Loucy (cell line): Measurements from ENCODE around the gene BMAL1.

ENCODE experiments used
- H2AFZ ChIP-seq: fragments of 200-600 bp; sonication (generic); 2 replicates; pipeline ENCODE4 v1.6.0; 2016; ENCODE audit warnings: antibody characterized with exemption, mild to moderate bottlenecking, low read length, moderate library complexity
- H3F3A ChIP-seq: fragments of 200-600 bp; 2 replicates; pipeline ENCODE4 v1.6.0; 2016; ENCODE audit warnings: antibody characterized with exemption, low read depth, mild to moderate bottlenecking
- H3K27me3 ChIP-seq: fragments of 200-600 bp; sonication (generic); 2 replicates; pipeline ENCODE4 v1.6.1; 2014; ENCODE audit warnings: low read length, mild to moderate bottlenecking; ENCODE audit not compliant: insufficient read depth, poor library complexity, severe bottlenecking
- H3K36me3 ChIP-seq: fragments of 200-600 bp; sonication (generic); 2 replicates; pipeline ENCODE4 v1.6.1; 2016; ENCODE audit warnings: low read length; ENCODE audit not compliant: insufficient read depth
- H3K4me1 ChIP-seq: fragments of 200-600 bp; sonication (generic); 2 replicates; pipeline ENCODE4 v1.5.1; 2014; ENCODE audit warnings: low read length, mild to moderate bottlenecking; ENCODE audit not compliant: insufficient read depth, poor library complexity, severe bottlenecking
- H3K4me2 ChIP-seq: fragments of 200-600 bp; sonication (generic); 2 replicates; pipeline ENCODE4 v1.6.0; 2014; ENCODE audit warnings: antibody characterized with exemption, low read length, low read depth, mild to moderate bottlenecking; ENCODE audit not compliant: poor library complexity, severe bottlenecking
- H3K4me3 ChIP-seq: fragments of 200-600 bp; sonication (generic); 2 replicates; pipeline ENCODE4 v1.5.1; 2014; ENCODE audit warnings: low read length, mild to moderate bottlenecking, mixed read lengths; ENCODE audit not compliant: poor library complexity, severe bottlenecking
- H3K79me2 ChIP-seq: fragments of 200-600 bp; sonication (generic); 2 replicates; pipeline ENCODE4 v1.6.1; 2014; ENCODE audit warnings: low read length; ENCODE audit not compliant: insufficient read depth
- H3K9ac ChIP-seq: fragments of 200-600 bp; sonication (generic); 2 replicates; pipeline ENCODE4 v1.6.0; 2014; ENCODE audit warnings: mild to moderate bottlenecking, low read depth, low read length, moderate library complexity; ENCODE audit not compliant: poor library complexity, severe bottlenecking
- H3K9me2 ChIP-seq: fragments of 200-600 bp; sonication (generic); replicated peaks from 2 replicates; pipeline ENCODE4 v1.6.1; 2016; ENCODE audit warnings: low read depth, low read length, mixed read lengths
- H3K9me3 ChIP-seq: fragments of 200-600 bp; sonication (generic); 2 replicates; pipeline ENCODE4 v1.6.1; 2014; ENCODE audit warnings: mild to moderate bottlenecking, antibody characterized with exemption, low read length, low read depth; ENCODE audit not compliant: insufficient read depth
- H4K20me1 ChIP-seq: fragments of 200-600 bp; sonication (generic); 2 replicates; pipeline ENCODE4 v1.6.0; 2014; ENCODE audit warnings: antibody characterized with exemption, low read length, mild to moderate bottlenecking; ENCODE audit not compliant: insufficient read depth, poor library complexity, severe bottlenecking
- CTCF ChIP-seq: fragments of 200-600 bp; sonication (generic); conservative IDR thresholded peaks from 2 replicates; pipeline ENCODE4 v1.5.1; 2014; ENCODE audit warnings: mild to moderate bottlenecking, antibody characterized with exemption, low read length
- EZH2phosphoT487 ChIP-seq: fragments of 200-600 bp; IDR thresholded peaks from 2 replicates; pipeline ENCODE4 v1.6.1; 2018; ENCODE audit warnings: antibody characterized with exemption, mild to moderate bottlenecking, moderate library complexity, borderline replicate concordance

The BMAL1 gene

GRCh38 chr11:13329670-13330356 is 52.2 kb downstream of the BMAL1 start:
- no peak overlapping the region for H3K4me2 ChIP-seq
- H3F3A ChIP-seq: no peaks in the 10 kb centered on the region
- TF ChIP-seq EZH2phosphoT487: no peak
- no peak for TF ChIP-seq CTCF
- no peak overlapping the region for H3K4me3 ChIP-seq
- no peak overlapping the region for H2AFZ ChIP-seq
- no peaks in the 10 kb centered on the region for H3K9me3 ChIP-seq
- no peaks in the 10 kb centered on the region for H3K79me2 ChIP-seq
- no peak overlapping the region for H3K9ac ChIP-seq
- no peaks in the 10 kb centered on the region for H3K9me2 ChIP-seq
- no peaks in the 10 kb centered on the region for H4K20me1 ChIP-seq
- no peaks in the 10 kb centered on the region for H3K27me3 ChIP-seq
- no peaks in the 10 kb centered on the region for H3K4me1 ChIP-seq
- H3K36me3 ChIP-seq: no peaks in the 10 kb centered on the region

GRCh38 chr11:13332124-13332523 is 54.5 kb downstream of the BMAL1 start:
- no peak for TF ChIP-seq EZH2phosphoT487
- no peaks in the 10 kb centered on the region for H3K36me3 ChIP-seq
- no peak overlapping the region for H3K4me2 ChIP-seq
- no peak overlapping the region for H3K9ac ChIP-seq
- no peaks in the 10 kb centered on the region for H4K20me1 ChIP-seq
- no peaks in the 10 kb centered on the region for H3K27me3 ChIP-seq
- no peaks in the 10 kb centered on the region for H3K9me2 ChIP-seq
- no peaks in the 10 kb centered on the region for H3K9me3 ChIP-seq
- H3K4me1 ChIP-seq: no peaks in the 10 kb centered on the region
- no peaks in the 10 kb centered on the region for H3K79me2 ChIP-seq
- no peaks in the 10 kb centered on the region for H3F3A ChIP-seq
- H2AFZ ChIP-seq: no peak overlapping the region
- H3K4me3 ChIP-seq: no peak overlapping the region

- Histone ChIP-seq H3K27me3 (no peaks in the 10 kb centered on the region), H3K9me2 (no peaks in the 10 kb centered on the region), H3K36me3 (no peaks in the 10 kb centered on the region), H3K9ac (no peak overlapping the region), H3F3A (no peaks in the 10 kb centered on the region), H3K9me3 (no peaks in the 10 kb centered on the region), H3K4me1 (no peaks in the 10 kb centered on the region), H3K79me2 (no peaks in the 10 kb centered on the region), H4K20me1 (no peaks in the 10 kb centered on the region), H2AFZ (no peak overlapping the region), H3K4me3 (no peak overlapping the region), H3K4me2 (no peak overlapping the region)
- no peak for TF ChIP-seq CTCF
- no peak for TF ChIP-seq EZH2phosphoT487
Observed at GRCh38 chr11:13333456-13333957, 55.9 kb downstream of the BMAL1 start.
